ENCODE results near the gene TMEM187.

Gene TMEM187

GRCh38 chrX:153926858-153927671 is 45.5 kb upstream of the TMEM187 start:
- H3K27ac ChIP-seq = peak overlapping the region; percentile 93
- no peak for TF ChIP-seq ZFX (IDR thresholded peaks at IDR 0.05; ENCODE audit: borderline replicate concordance)
- TF ChIP-seq, protein P1, sequence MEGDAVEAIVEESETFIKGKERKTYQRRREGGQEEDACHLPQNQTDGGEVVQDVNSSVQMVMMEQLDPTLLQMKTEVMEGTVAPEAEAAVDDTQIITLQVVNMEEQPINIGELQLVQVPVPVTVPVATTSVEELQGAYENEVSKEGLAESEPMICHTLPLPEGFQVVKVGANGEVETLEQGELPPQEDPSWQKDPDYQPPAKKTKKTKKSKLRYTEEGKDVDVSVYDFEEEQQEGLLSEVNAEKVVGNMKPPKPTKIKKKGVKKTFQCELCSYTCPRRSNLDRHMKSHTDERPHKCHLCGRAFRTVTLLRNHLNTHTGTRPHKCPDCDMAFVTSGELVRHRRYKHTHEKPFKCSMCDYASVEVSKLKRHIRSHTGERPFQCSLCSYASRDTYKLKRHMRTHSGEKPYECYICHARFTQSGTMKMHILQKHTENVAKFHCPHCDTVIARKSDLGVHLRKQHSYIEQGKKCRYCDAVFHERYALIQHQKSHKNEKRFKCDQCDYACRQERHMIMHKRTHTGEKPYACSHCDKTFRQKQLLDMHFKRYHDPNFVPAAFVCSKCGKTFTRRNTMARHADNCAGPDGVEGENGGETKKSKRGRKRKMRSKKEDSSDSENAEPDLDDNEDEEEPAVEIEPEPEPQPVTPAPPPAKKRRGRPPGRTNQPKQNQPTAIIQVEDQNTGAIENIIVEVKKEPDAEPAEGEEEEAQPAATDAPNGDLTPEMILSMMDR (IDR thresholded peaks at IDR 0.05) = no peak

- H3K27ac ChIP-seq = peak overlapping the region; percentile 93
- no peak for TF ChIP-seq ZFX (IDR thresholded peaks at IDR 0.05; ENCODE audit: borderline replicate concordance)
- TF ChIP-seq, protein P1 (IDR thresholded peaks at IDR 0.05) = no peak
Observed at GRCh38 chrX:153927672-153927921, 45.0 kb upstream of the TMEM187 start.

DNA sequence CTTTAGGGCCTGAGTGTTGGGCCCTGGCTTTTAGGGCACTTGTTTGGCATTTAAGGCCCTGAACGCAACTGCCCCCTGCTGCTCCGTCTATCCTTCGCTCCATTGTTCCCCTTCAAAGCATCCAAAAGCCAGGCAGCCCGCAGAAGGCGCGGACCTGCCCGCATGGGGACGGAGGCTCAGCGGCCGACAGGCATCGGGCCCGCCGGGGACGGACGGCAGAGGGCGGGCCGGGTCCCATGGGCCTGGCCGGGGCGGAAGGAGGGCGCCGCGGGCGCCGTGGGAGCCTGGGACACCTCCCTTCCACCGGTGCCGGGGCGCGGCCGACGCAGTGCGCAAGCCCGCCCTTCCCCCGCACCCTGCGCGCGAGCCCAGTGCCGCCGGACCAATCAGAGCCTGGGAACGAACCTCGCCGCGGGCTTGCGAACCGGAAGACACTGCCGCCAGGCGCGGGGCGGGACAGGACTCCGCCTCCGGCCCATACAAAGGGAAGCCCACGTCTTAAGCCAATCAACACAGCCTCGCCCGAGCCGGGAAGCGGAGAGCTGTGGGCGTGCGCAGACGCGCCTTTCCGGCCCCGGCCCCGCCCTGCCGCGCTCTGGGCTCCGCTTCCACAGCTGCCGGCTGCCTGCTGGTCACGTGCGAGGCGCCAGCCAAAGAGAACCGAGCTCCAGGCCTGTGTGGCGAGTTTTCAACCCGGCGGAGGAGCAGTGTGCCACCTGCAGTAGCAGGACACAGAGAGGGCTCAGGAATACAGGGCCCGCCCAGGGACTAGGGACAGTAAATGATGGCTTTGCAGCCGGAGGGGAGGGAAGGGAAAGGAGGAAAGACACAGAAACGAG is 44.4 kb upstream of the TMEM187 start:
- H3K27ac ChIP-seq = peak overlapping the region; percentile 93
- TF ChIP-seq, protein P1 (IDR thresholded peaks at IDR 0.05) = peak; percentile 23; the same call in 1 of the 2 replicates
- TF ChIP-seq ZFX (IDR thresholded peaks at IDR 0.05; ENCODE audit: borderline replicate concordance) = no peak

- no peak for TF ChIP-seq ZFX (IDR thresholded peaks at IDR 0.05; ENCODE audit: borderline replicate concordance)
- TF ChIP-seq, protein P1 (IDR thresholded peaks at IDR 0.05) = no peak
- peak overlapping the region; percentile 93 for H3K27ac ChIP-seq
Observed at GRCh38 chrX:153928846-153929245, 43.7 kb upstream of the TMEM187 start.

DNA sequence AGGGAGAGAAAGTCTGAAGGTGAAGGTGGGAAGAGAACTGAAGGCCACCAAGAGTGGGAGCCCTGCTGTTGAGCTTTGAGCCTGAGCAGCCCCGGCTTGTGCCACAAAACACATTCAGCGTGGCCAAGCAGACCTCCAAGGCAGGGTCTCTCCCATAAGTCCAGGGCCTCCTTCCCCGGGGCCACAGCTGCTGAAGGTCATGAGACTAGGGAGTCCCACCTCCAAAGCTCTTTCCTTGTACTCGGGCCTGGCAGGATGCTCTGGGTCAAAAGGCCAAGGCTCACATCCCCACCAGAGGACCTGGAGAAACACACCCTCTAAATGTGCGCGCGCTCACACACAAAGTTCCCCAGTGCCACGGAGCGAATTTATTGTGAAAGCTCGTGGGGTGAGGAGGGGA is 43.0 kb upstream of the TMEM187 start:
- H3K27ac ChIP-seq = peak overlapping the region; percentile 93
- no peak for TF ChIP-seq ZFX (IDR thresholded peaks at IDR 0.05; ENCODE audit: borderline replicate concordance)
- TF ChIP-seq, protein P1 (IDR thresholded peaks at IDR 0.05) = no peak

- TF ChIP-seq ZFX (IDR thresholded peaks at IDR 0.05; ENCODE audit: borderline replicate concordance) = no peak
- TF ChIP-seq, protein P1 (IDR thresholded peaks at IDR 0.05) = no peak
- peak overlapping the region; percentile 93 for H3K27ac ChIP-seq
Observed at GRCh38 chrX:153930011-153930910, 42.3 kb upstream of the TMEM187 start.

Measured in 22Rv1 (cell line).